GM21717 (cell line): ENCODE data around the gene ANAPC2.

Source experiments
- ATAC-seq: cut with Tn5 transposase; IDR thresholded peaks from one replicate; pipeline ENCODE4 v1.9.1; 2021; ENCODE audit warnings: mild to moderate bottlenecking, moderate library complexity; ENCODE audit not compliant: unreplicated experiment

ANAPC2 gene

DNA sequence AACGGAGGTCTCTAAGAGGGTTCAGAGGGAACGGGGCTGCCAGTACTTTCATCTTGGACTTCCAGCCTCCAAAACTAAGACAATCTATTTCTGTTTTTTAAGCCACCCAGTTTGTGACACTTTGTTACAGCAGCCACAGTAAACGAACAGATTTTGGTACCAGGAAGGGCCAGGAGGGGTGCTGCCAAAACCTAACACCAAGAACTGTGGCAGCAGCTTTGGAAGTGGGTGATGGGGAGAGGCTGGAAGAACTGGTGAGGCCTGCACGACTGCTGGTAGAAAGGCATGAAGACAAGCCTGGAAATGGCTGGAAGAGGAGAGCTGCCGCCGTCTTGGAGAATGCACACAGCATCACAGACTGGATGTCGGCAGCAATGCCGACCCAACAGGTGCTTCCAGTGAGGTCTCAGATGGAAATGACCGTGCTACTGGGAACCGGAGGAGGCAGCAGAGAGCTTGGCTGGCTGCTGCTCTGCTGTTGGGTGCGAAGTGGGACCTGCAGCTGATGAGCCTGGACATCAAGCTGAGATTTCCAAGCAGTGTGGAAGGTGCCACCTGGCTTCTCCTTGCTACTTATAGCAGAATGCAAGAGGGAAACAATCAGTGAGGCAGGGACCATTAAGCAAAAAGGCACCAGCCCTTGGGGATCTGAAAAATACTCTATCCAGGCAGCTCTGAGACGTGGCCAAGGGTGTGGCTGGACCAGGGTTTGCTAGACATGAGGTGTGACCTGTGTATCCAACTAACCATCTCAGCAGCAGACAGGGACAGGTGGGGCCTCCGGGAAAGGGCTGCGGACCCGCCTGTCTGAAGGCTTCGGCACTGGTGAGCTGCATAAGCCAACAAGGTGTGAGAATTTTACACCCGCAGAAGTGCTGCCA is 11.8 kb downstream of the ANAPC2 start:
- no peak for ATAC-seq

DNA sequence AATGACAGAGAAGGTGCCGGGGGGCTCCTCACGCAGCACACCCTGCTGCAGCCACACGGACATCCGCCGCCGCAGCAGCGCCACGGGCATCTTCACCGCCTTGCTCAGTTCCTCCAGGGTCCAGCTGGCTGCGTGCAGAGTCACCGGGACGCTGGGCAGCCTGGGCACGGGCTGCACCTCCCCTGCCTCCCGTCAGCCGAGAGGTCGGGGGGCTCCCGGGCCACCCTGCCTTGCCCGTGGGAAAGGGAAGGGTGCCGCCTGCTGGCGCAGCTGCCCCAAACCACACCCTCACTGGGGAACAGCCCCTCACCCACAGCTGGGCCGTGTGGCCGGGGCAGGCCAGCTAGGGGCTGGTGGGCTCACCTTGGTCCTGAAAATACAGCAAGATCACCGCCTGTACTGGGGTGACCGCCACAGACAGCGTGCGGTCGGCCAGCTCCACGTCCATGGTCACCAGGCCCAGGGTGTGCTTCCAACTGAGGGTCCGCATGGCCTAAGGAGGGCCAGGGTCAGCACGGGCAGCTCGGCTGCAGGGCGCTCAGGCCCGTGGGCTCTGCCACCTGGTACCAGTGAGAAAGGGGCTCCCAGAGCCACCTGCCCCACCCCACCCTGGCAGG is 12.9 kb downstream of the ANAPC2 start:
- ATAC-seq: no peak

DNA sequence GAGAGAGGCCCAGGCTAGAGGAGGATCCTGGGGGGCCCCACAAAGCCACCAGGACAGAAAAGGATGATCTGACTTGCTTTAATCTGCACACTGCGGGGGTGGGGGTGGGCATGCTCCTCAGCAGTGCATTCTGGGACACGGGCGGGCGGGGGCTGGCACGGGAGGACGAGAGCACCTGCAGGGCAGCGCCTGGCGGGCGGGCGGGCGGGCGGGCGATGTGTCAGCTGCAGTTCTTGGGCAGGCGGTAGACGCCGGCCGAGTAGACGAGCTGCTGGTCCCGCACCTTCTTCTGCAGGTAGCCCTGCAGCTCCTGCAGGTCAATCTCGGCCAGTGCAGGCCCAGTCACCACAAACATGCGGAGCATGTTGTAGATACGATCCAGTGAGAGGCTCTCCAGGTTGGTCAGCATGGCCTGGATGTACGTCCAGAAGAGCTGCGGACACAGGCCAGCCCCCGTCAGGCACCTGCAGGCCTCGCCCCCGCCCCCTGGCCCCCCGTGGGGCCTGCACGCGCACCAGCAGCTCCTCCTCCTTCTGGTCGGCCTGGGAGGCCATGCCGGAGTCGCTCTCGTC is 13.6 kb downstream of the ANAPC2 start:
- ATAC-seq: no peak

DNA sequence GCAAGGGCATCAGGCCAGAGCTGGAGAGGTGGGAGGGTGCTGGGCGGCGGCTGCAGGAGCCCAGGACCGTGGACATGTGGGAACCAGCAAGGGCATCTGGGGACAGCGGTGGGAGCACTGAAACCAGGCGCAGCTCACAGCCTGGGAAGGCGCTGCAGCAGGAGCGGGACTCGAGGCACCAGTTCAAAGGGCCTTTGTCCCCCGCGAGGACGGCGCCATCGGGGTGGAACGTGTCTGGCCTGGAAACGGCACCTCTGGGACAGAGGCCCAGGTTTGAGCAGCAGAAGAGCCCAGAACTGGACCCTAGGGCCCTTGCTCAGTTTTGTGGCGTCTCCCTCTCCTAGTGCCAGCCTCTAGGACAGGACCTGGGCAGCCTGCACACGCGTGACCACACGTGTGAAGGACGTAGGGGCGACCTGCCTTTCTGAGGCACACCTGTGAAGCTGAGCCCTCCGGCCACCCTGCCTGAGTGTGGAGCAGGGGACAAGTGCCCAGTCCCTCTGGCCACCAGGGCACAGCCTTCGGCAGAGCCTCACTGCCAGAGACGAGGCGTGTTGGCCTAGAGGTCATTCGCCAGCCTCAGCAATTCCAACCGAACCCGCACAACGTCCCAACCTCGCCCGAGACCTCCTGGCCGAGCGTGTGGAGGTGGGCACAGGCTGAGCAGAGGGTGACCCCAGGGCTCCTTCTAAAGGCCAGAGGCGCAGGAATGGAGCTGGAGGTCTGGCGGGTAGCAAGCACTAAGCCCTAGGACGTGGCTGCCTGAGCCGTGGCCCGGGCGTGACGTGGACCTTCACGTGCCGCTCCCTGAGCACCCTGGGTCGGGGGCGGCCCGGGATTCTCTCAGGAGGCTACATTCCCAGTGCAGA is 14.3 kb downstream of the ANAPC2 start:
- no peak for ATAC-seq

DNA sequence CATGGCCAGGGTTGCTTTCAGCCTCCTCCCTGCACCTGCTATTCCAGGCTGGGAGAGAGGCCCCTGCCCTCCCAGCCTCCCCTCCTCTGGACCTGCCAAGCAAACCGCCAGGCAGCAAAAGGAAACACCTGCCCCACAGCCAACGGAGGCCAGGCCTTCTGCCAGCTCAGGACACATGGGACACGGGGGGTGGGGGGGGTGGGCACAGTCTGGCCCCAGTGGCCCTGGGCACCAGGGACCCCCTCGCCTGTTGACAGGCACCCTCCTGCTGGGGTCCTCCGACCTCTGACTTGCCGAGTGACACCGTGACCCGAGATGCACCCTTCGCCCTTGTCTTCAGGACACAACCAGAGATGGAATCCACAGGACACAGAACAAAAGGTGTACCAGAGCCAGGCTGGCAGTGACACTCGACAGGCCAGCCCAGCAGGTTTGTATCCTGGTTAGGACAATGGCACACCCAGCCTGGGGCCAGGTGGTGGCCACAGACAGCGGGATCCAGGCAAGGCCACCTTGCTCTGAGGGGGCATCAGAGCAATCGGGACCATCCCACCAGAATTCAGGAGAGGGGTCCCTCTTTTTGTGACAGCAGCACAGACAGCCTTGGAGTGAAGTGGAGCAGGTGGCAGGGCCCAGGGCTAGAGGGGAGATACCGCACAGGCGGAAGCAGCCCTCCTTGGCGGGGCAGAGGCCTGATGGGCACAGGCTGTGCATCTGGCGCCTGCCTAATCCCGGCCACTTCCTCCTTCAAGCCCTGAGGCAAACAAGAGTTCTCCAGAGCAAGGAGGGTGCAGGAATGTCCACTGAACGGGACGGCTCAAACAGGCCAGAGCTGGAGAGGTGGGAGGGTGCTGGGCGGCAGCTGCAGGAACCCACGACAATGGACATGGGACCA is 15.2 kb downstream of the ANAPC2 start:
- ATAC-seq: no peak

DNA sequence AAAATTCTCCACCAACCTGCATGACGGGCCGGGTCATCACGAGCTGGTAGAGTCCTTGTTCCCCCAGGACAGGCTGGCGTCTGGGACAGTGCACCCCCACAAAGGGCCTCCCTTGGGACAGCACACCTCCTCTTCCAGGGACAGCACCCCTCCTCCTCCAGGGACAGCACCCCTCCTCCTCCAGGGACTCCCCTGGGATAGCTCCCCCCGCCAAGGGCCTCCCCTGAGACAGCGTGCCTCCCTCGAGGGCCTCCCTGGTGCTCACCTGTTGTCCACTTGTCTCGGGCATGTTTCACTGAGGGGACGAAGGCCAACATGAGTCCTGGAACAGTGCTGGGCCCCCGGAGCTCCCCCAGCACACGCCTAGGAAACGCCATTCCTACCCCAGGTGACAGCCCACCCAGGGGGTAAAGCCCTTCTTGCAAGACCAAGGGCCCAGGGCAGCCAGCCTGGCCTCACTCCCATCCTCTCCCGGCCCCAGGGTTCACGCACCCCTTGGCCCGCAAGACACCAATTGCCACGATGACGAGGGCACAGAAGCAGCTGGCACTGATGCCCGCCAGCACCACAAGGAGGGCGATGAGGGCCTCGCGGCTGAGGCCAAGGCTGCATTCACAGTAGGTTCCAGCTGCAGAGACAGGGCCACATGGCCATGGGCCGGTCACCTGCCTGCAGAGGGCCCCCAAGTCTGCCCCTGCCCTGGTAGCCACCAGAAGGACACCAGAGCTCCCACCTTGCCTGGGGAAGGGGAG is 17.0 kb downstream of the ANAPC2 start:
- no peak for ATAC-seq

DNA sequence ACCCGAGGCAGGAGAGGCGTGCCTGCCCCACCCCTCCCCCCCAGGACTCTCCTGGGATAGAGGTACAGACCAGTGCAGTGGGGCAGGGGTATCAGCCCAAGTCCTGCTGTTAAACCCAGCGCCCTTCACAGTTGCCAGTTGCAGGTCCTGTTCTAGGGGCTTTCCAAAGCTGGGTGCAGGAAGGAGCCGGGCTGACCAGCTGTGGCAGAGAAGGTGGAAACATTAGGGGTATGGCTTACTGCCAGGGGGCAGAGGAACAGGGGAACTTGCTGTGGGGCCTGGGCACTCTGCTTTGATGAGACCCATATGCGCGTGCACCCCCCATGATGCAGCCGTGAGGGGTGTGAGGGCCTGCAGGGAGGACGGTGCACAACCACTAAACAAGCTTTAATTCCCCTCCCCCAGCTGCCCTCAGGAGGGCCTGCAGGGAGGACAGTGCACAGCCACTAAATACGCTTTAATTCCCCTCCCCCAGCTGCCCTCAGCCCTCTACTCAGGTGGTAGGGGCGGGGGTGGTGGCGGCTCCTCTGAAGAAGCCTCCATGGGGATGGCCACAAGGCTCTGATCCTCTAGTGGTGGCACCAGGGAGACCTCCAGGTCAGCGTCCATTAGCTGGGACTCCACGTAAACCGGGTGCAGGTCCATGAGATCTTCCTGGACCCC is 17.7 kb downstream of the ANAPC2 start:
- no peak for ATAC-seq

DNA sequence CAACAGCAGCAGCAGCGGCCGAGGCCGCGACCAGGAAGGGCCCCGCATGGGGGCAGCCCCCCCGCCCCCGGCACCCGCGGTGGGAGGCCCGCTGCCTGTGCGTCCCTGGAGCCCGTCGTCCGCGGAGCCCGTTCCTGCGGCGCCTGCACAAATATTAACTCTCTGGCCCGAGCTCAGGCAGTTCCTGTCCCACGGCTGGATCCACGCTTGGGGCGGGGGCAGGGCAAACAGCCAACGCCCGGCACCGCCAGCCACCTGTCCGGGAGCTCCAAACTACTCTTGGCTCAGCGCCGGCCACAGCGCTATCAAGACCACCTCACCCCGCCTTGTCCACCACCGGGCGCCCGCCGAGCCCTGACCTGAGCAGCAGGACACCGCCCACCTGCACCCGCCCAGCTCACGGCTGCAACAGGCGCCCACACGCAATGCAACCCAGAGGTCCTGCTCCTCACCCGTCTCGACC is 18.4 kb downstream of the ANAPC2 start, which contains the start of gene LRRC26:
TSS of gene LRRC26 (minus strand) at position 156 of the 463 bp plus-strand sequence. CDS start at position 48, 108 bp downstream.
- no peak for ATAC-seq

DNA sequence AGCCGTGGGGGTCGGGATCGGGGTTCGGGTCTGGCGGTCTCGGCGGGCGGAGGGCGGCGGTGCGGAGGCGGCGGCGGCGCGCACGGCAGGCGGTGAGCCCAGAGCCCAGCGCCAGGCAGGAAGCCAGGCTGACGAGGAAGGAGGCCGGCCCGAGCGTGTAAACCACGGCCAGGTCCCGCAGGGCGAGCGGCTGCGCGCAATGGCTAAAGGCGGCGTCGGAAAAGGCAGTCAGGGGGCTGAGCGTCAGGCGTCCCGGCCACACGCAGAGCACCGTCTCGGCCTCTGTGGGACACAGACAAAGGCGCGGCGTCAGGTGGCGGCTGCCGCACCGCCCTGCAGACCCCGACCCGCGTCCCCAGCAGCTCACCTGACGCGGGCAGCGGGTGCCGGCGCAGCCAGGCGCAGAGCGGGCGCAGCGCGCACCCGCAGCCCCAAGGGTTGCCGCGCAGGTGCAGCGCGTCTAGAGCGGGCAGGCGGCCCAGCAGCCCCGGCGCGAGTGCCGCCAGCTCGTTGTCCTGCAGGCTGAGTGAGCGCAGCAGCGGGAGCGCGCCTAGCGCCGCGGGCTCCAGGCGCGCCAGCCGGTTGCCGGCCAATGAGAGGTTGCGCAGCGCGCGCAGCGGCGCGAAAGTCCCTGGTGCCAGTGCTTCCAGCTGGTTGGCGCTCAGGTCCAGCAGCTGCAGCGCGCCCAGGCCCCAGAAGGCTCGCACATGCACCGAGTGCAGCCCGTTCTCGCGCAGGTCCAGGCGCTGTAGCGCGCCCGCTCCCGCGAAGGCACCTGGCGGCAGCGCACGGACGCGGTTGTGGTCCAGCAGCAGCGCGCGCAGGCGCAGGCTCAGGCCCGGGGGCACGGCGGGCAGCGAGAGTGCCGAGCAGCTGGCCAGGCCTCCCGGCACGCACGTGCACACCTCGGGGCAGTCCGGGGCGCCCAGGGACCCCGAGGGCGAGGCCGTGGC is 19.2 kb downstream of the ANAPC2 start:
- no peak for ATAC-seq

DNA sequence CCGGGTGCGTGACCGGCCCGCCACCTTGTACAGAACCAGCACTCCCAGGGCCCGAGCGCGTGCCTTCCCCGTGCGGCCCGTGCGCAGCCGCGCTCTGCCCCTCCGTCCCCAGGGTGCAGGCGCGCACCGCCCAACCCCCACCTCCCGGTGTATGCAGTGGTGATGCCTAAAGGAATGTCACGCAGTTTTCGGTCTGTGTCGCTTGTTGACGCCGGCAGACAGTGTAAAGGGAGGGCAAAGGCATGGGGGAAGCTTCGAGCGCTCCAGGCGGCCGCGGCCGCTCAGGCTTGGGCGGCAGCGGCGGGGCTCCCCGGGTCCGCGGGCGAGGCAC is 19.8 kb downstream of the ANAPC2 start:
- ATAC-seq: no peak

DNA sequence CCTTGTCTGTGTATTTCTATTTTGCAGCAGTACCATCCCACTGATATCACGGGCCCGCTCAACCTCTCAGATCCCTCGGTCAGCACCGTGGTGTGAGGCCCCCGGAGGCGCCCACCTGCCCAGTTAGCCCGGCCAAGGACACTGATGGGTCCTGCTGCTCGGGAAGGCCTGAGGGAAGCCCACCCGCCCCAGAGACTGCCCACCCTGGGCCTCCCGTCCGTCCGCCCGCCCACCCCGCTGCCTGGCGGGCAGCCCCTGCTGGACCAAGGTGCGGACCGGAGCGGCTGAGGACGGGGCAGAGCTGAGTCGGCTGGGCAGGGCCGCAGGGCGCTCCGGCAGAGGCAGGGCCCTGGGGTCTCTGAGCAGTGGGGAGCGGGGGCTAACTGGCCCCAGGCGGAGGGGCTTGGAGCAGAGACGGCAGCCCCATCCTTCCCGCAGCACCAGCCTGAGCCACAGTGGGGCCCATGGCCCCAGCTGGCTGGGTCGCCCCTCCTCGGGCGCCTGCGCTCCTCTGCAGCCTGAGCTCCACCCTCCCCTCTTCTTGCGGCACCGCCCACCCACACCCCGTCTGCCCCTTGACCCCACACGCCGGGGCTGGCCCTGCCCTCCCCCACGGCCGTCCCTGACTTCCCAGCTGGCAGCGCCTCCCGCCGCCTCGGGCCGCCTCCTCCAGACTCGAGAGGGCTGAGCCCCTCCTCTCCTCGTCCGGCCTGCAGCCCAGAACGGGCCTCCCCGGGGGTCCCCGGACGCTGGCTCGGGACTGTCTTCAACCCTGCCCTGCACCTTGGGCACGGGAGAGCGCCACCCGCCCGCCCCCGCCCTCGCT is 20.4 kb downstream of the ANAPC2 start:
- no peak for ATAC-seq

DNA sequence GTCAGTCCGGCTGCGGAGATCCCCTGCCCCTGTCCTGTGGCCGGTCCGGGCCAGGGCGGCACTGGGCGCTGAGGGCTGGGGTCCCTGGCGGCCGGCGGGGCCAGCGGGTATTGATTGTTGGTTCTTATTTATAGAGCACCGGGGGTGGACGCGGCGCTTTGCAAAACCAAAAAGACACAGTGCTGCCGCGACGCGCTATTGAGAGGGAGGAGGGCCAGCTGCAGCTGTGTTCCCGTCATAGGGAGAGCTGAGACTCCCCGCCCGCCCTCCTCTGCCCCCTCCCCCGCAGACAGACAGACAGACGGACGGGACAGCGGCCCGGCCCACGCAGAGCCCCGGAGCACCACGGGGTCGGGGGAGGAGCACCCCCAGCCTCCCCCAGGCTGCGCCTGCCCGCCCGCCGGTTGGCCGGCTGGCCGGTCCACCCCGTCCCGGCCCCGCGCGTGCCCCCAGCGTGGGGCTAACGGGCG is 21.0 kb downstream of the ANAPC2 start:
- no peak for ATAC-seq

DNA sequence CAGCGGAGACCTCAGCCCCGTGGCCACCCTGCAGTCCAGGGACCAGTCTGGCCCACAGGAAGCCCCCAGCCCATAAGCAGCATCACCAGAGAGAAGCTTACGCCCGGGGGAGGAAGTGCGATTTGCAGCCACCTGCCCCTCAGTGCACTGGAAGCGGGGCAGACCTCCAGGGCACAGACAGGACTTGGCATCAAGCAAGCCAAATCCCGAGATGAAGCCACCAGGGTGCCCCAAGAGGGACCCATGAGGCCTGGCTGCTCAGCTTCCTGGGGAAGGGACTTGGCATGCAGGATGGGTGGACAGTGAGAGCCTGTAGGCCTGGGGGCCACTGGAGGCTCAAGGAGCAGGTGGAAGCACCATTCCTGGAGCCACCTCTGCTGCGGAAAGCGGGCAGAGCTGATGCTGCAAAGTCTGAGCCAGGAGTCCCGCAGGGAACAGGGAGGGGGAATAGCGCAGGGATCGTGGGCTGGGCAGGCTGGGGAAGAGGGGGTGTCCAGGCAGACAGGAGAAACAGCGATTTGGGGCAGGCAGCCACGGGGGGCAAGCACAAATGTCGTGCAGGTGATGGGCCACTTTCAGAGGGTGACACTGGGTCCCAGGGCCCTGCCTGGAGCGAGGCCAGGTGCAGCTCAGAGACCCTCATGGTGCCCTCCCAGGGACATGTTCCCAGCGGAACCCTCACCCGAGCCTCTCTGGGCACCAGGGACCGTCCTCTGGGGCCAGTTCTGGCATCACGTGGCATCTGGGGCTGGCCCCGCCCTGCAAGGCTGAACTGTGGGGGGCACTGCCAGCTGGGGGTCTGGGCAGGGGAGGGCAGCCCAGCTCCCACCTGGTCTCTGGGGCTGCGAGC is 21.8 kb downstream of the ANAPC2 start:
- ATAC-seq: no peak

DNA sequence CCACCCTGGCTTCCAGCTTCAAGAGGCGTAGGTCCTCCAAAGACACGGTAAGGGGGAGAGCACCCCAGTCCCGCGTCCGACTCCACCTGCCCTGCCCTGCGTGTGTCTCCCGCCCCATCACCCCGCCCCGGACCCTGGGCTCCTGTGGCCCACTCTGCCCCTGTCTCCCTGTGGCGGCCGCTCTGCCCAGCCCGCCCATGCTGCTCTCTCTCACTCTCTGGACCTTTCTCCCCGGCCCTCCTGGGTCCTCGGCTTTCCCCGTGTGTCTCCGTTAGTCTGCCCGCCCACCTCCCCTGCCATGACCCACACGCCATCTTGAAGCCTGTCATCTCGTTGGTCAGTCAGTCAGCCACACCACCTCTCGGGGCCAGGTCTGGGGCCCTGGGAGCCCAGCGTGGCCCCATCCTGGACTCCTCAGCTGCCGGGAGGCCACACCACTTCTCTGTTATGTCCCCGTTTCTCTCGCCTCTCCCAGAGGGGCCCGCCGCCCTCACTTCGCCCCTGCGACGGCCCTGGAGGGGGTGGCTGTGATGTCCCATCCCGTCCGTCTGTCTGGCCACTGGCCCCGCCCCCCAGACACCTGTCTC is 23.0 kb downstream of the ANAPC2 start:
- ATAC-seq: no peak
